B cell (primary cell): ENCODE measurements around the gene CPNE4. TPM values are rescaled to one million over a fixed set of nuclear protein-coding genes. Genes with fewer than 3 reads are reported as not detected.

ENCODE experiments used
- ATAC-seq: fragments of 200-7000 bp; cut with Tn5 transposase; one replicate; pipeline ENCODE4 v1.10.0; 2021; ENCODE audit warnings: low read depth, mild to moderate bottlenecking, moderate number of reproducible peaks, moderate library complexity
- CTCF ChIA-PET: fragments of 350-600 bp; sonication (Branson Sonifier 250); formaldehyde crosslinking; loops from one replicate; lab custom pipeline; 2021; ENCODE audit warnings: antibody characterized with exemption, inconsistent platforms; lab: Charles Lee
- POLR2A ChIA-PET: fragments of 350-600 bp; sonication (Branson Sonifier 250); formaldehyde crosslinking; loops from one replicate; lab custom pipeline; 2021; ENCODE audit warnings: antibody characterized with exemption; lab: Charles Lee
- DNase-seq: peaks from one replicate; pipeline ENCODE4 v3.0.0; 2013
- H2AFZ ChIP-seq: 2 replicates; pipeline ENCODE4 v1.6.1; 2012; ENCODE audit warnings: mild to moderate bottlenecking, low read depth, low read length; ENCODE audit not compliant: insufficient read depth, poor library complexity, severe bottlenecking
- H3K27ac ChIP-seq, 2 donors: 1 replicate in 1 of 2; 2 replicates in 1 of 2; pipeline ENCODE4 v1.5.1; 2012 to 2013; ENCODE audit warnings: low read length in 2 of 2, mild to moderate bottlenecking in 2 of 2, moderate library complexity in 1 of 2
- H3K27me3 ChIP-seq, 4 experiments: fragments of 200-600 bp in 1 of 4; sonication (generic) in 1 of 4; replicated peaks in 1 of 4; 1 replicate in 2 of 4; 2 replicates in 2 of 4; pipeline versions ENCODE4 v1.6.1 to v1.7.0; 2013 to 2016; ENCODE audit warnings: low read length in 3 of 4, mild to moderate bottlenecking in 2 of 4, mixed read lengths in 1 of 4, moderate library complexity in 1 of 4; ENCODE audit not compliant: insufficient read depth in 4 of 4, control insufficient read depth in 3 of 4; ENCODE audit errors: control extremely low read depth in 1 of 4
- H3K36me3 ChIP-seq, 2 experiments: replicated peaks in 1 of 2; 1 replicate in 1 of 2; 2 replicates in 1 of 2; pipeline versions ENCODE4 v1.6.1 to v1.7.1; 2013; ENCODE audit warnings: low read length in 1 of 2; ENCODE audit not compliant: insufficient read depth in 2 of 2, control insufficient read depth in 1 of 2; ENCODE audit errors: control extremely low read depth in 1 of 2, extremely low read depth in 1 of 2
- H3K4me1 ChIP-seq, 2 donors: fragments of 200-600 bp in 1 of 2; sonication (generic) in 1 of 2; 1 replicate in 1 of 2; 2 replicates in 1 of 2; pipeline versions ENCODE4 v1.5.1 to v1.6.1; 2013 to 2017; ENCODE audit warnings: low read length in 2 of 2; ENCODE audit not compliant: control insufficient read depth in 2 of 2, insufficient read depth in 2 of 2
- H3K4me2 ChIP-seq: replicated peaks from 2 replicates; pipeline ENCODE3; 2012; ENCODE audit warnings: mild to moderate bottlenecking, low read depth, low read length; ENCODE audit not compliant: poor library complexity, severe bottlenecking
- H3K4me3 ChIP-seq, 5 experiments: fragments of 200-600 bp in 1 of 5; sonication (generic) in 1 of 5; 1 replicate in 3 of 5; 2 replicates in 2 of 5; pipeline versions ENCODE4 v1.5.1 to v1.7.0; 2011 to 2016; ENCODE audit warnings: low read length in 4 of 5, mild to moderate bottlenecking in 4 of 5, low read depth in 2 of 5, control low read depth in 1 of 5, moderate library complexity in 1 of 5; ENCODE audit not compliant: insufficient read depth in 1 of 5; ENCODE audit errors: control extremely low read depth in 1 of 5, extremely low read depth in 1 of 5
- H3K79me2 ChIP-seq: fragments of 200-600 bp; sonication (generic); one replicate; pipeline ENCODE4 v1.6.0; 2016; ENCODE audit warnings: low read length; ENCODE audit not compliant: control insufficient read depth, insufficient read depth
- H3K9ac ChIP-seq: fragments of 200-600 bp; sonication (generic); 2 replicates; pipeline ENCODE4 v1.6.1; 2017; ENCODE audit warnings: mild to moderate bottlenecking, low read length, moderate library complexity
- H3K9me3 ChIP-seq, 3 donors: one replicate each; pipeline versions ENCODE4 v1.6.1 to v1.7.1; 2013; ENCODE audit warnings: low read length in 2 of 3; ENCODE audit not compliant: control insufficient read depth in 2 of 3, insufficient read depth in 1 of 3; ENCODE audit errors: control extremely low read depth in 1 of 3
- H4K20me1 ChIP-seq: 2 replicates; pipeline ENCODE4 v1.6.0; 2012; ENCODE audit warnings: mild to moderate bottlenecking, low read length; ENCODE audit not compliant: insufficient read depth, control insufficient read depth, poor library complexity, severe bottlenecking
- H3K27ac Mint-ChIP-seq: one replicate; pipeline ENCODE4 v1.8.0; 2021; ENCODE audit warnings: mixed read lengths
- H3K27me3 Mint-ChIP-seq: one replicate; pipeline ENCODE4 v1.8.0; 2021; ENCODE audit warnings: mixed read lengths
- H3K4me1 Mint-ChIP-seq: one replicate; pipeline ENCODE4 v1.8.0; 2021; ENCODE audit warnings: mixed read lengths
- H3K4me3 Mint-ChIP-seq: one replicate; pipeline ENCODE4 v1.8.0; 2021; ENCODE audit warnings: mixed read lengths
- H3K9me3 Mint-ChIP-seq: one replicate; pipeline ENCODE4 v1.8.0; 2022; ENCODE audit warnings: mixed read lengths; ENCODE audit not compliant: insufficient read depth
- EZH2 ChIP-seq: IDR thresholded peaks from 2 replicates; pipeline ENCODE4 v1.6.1; 2012; ENCODE audit warnings: borderline replicate concordance, low read depth, mild to moderate bottlenecking, moderate library complexity, low read length; ENCODE audit not compliant: insufficient read depth, poor library complexity, severe bottlenecking
- WGBS: methylation state at CpG from one replicate; pipeline ENCODE4 v1.1.5; 2013; ENCODE audit warnings: missing lambda C conversion rate; ENCODE audit not compliant: insufficient coverage; 5-methylcytosine and 5-hydroxymethylcytosine counted together
- intact Hi-C: fragments of 100-400 bp; cut with micrococcal nuclease; formaldehyde crosslinking; loops from one replicate; pipeline ENCODE4 v1.10.0; 2022
- polyA plus RNA-seq: library from polyadenylated mRNA; depleted of rRNA; stranded (reverse); fragments of >200 nt; gene quantifications from 2 replicates; pipeline ENCODE4 v1.2.3, GENCODE V29; 2012
- total RNA-seq, 2 donors: library from RNA; stranded (reverse); fragments of 120-200 nt in 1 of 2; gene quantifications; 1 replicate in 1 of 2; 2 replicates in 1 of 2; pipeline versions ENCODE4 v1.2.3 to v1.2.4, GENCODE V29; 2013 to 2022
- TF ChIP-seq, protein P1 (sequence below): fragments of 200-600 bp; IDR thresholded peaks from one replicate; pipeline ENCODE4 v1.8.0; 2022; ENCODE audit warnings: antibody characterized with exemption, mild to moderate bottlenecking

CPNE4 gene
- total and polyA plus RNA-seq, 2 donors (not counting 1 experiment from before 2014, with no cell fraction given) = not detected

- H3K27ac Mint-ChIP-seq = no peak overlapping the region
- Histone ChIP-seq H3K4me1 (no peaks in the 10 kb centered on the region), H3K9ac (no peak overlapping the region), H2AFZ (no peak overlapping the region), H4K20me1 (no peaks in the 10 kb centered on the region), H3K4me2 (no peak overlapping the region), H3K4me3 (no peak overlapping the region), H3K27ac (no peak overlapping the region), H3K9me3 (no peaks in the 10 kb centered on the region), H3K79me2 (no peaks in the 10 kb centered on the region), H3K27me3 (no peaks in the 10 kb centered on the region), H3K36me3 (no peaks in the 10 kb centered on the region)
- POLR2A ChIA-PET = no interaction called here
- no peaks in the 10 kb centered on the region for H3K9me3 Mint-ChIP-seq
- no peaks in the 10 kb centered on the region for H3K4me1 Mint-ChIP-seq
- WGBS = 99% methylated on average over 4 of the region's 4 CpGs
- H3K4me3 Mint-ChIP-seq = no peak overlapping the region
- H3K27me3 Mint-ChIP-seq = peaks cover 19% of the 10 kb centered on the region
- ATAC-seq (no peak), DNase-seq (no peak)
- intact Hi-C loops = no loop called here
- no peak for TF ChIP-seq EZH2
- TF ChIP-seq, protein P1, sequence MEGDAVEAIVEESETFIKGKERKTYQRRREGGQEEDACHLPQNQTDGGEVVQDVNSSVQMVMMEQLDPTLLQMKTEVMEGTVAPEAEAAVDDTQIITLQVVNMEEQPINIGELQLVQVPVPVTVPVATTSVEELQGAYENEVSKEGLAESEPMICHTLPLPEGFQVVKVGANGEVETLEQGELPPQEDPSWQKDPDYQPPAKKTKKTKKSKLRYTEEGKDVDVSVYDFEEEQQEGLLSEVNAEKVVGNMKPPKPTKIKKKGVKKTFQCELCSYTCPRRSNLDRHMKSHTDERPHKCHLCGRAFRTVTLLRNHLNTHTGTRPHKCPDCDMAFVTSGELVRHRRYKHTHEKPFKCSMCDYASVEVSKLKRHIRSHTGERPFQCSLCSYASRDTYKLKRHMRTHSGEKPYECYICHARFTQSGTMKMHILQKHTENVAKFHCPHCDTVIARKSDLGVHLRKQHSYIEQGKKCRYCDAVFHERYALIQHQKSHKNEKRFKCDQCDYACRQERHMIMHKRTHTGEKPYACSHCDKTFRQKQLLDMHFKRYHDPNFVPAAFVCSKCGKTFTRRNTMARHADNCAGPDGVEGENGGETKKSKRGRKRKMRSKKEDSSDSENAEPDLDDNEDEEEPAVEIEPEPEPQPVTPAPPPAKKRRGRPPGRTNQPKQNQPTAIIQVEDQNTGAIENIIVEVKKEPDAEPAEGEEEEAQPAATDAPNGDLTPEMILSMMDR = no peak
- CTCF ChIA-PET = no interaction called here
Observed at GRCh38 chr3:131636266-131636775, 398.5 kb downstream of the CPNE4 start.

- H3K27me3 Mint-ChIP-seq = peaks cover 20% of the 10 kb centered on the region
- CTCF ChIA-PET = no interaction called here
Observed at GRCh38 chr3:131630807-131631206, 404.0 kb downstream of the CPNE4 start.

More at GRCh38 chr3:131630807-131631206, 404.0 kb downstream of the CPNE4 start:
- H3K27ac Mint-ChIP-seq = no peak overlapping the region
- TF ChIP-seq, protein P1 = no peak
- no peak for TF ChIP-seq EZH2
- no peaks in the 10 kb centered on the region for H3K4me1 Mint-ChIP-seq
- Histone ChIP-seq H3K27ac (no peak overlapping the region), H3K9me3 (no peaks in the 10 kb centered on the region), H3K9ac (no peak overlapping the region), H3K27me3 (no peaks in the 10 kb centered on the region), H3K4me2 (no peak overlapping the region), H3K4me3 (no peak overlapping the region), H3K36me3 (no peaks in the 10 kb centered on the region), H3K4me1 (no peaks in the 10 kb centered on the region), H3K79me2 (no peaks in the 10 kb centered on the region), H4K20me1 (no peaks in the 10 kb centered on the region), H2AFZ (no peak overlapping the region)
- WGBS = no CpG with 5 or more reads among the region's 1 CpG
- H3K9me3 Mint-ChIP-seq = no peaks in the 10 kb centered on the region
- no peak for ATAC-seq
- intact Hi-C loops = no loop called here
- POLR2A ChIA-PET = no interaction called here
- no peak overlapping the region for H3K4me3 Mint-ChIP-seq
- no peak for DNase-seq
